Stomach (tissue), 9 donors: ENCODE measurements around the gene TRIM14. TPM values are rescaled to one million over a fixed set of nuclear protein-coding genes. Genes with fewer than 3 reads are reported as not detected.

Experiments
- DNase-seq, 2 donors: peaks; one replicate each; pipeline versions ENCODE4 v3.0.0 to v3.0.0-alpha.2; 2013 to 2019
- H3K27ac ChIP-seq, 5 donors: fragments of 200-600 bp in 4 of 5; sonication (generic) in 4 of 5; one replicate each; pipeline ENCODE4 v1.5.1; 2013 to 2019; ENCODE audit warnings: mild to moderate bottlenecking in 1 of 5, moderate library complexity in 1 of 5
- H3K27me3 ChIP-seq, 3 donors: fragments of 200-600 bp; sonication (generic); one replicate each; pipeline ENCODE4 v1.5.1; 2017 to 2019; ENCODE audit warnings: mixed run types in 1 of 3
- H3K36me3 ChIP-seq, 4 donors: fragments of 200-600 bp; sonication (generic); 1 replicate in 3 of 4; 2 replicates in 1 of 4; pipeline ENCODE4 v1.5.1; 2016 to 2019
- H3K4me1 ChIP-seq, 4 donors: fragments of 200-600 bp; sonication (generic); one replicate each; pipeline ENCODE4 v1.5.1; 2016 to 2019
- H3K4me3 ChIP-seq, 4 donors: fragments of 200-600 bp; sonication (generic) in 3 of 4; one replicate each; pipeline ENCODE4 v1.5.1; 2016 to 2019; ENCODE audit warnings: mild to moderate bottlenecking in 1 of 4
- H3K9me3 ChIP-seq, 4 donors: fragments of 200-600 bp; sonication (generic); one replicate each; pipeline ENCODE4 v1.5.1; 2016 to 2019
- EP300 ChIP-seq: sonication (generic); formaldehyde crosslinking; IDR thresholded peaks from one replicate; pipeline ENCODE4 v1.6.1; 2017; ENCODE audit warnings: antibody characterized with exemption
- POLR2A ChIP-seq, 4 donors: fragments of 450-650 bp; IDR thresholded peaks; one replicate each; pipeline ENCODE4 v1.6.1; 2016; ENCODE audit warnings: antibody characterized with exemption in 4 of 4, control low read depth in 2 of 4, mild to moderate bottlenecking in 1 of 4, moderate library complexity in 1 of 4
- POLR2AphosphoS5 ChIP-seq, 3 donors: sonication (generic); formaldehyde crosslinking; IDR thresholded peaks; one replicate each; pipeline ENCODE4 v1.6.1; 2016; ENCODE audit warnings: antibody characterized with exemption in 3 of 3
- WGBS, 5 donors: extraction: QIAGEN DNeasy Blood & Tissue Kit in 3 of 5; methylation state at CpG; one replicate each; pipeline versions ENCODE4 v1.1.5 to v1.1.7; 2013 to 2018; 5-methylcytosine and 5-hydroxymethylcytosine counted together
- intact Hi-C: fragments of 100-400 bp; cut with DNase I; formaldehyde crosslinking; loops from one replicate; pipeline ENCODE4 v1.15.1; 2023; ENCODE audit warnings: low total_unique reads
- polyA plus RNA-seq, 3 donors: library from polyadenylated mRNA; stranded (reverse); fragments of 200-250 nt; gene quantifications; one replicate each; pipeline ENCODE4 v1.2.3, GENCODE V29; 2013
- total RNA-seq, 5 donors: library from RNA; depleted of rRNA; stranded (reverse); fragments of >200 nt; gene quantifications; one replicate each; pipeline versions ENCODE4 v1.1.0 to v1.2.3, GENCODE V29; 2014 to 2016
- TF ChIP-seq, protein P1 (sequence below), 7 experiments: fragments of 450-650 bp in 4 of 7; fragments of 200-600 bp in 3 of 7; sonication (generic) in 3 of 7; IDR thresholded peaks; one replicate each; pipeline ENCODE4 v1.5.1; 2016 to 2019; ENCODE audit warnings: antibody characterized with exemption in 7 of 7, control low read depth in 2 of 7, mild to moderate bottlenecking in 1 of 7
- donor health status: healthy with polysubstance abuse.
- donor health status: Bipolar disorder and iron deficiency.
- donor health status: healthy.

TRIM14 gene
- total and polyA plus RNA-seq, 8 donors = 4.7 to 249 (median 10.7) TPM

- DNase-seq = no peak
- Histone ChIP-seq H3K4me3 (no peak overlapping the region), H3K9me3 (no peaks in the 10 kb centered on the region), H3K4me1 (peaks cover 11 to 24% (median 15%) of the 10 kb centered on the region in 4 donors), H3K36me3 (no peaks in the 10 kb centered on the region), H3K27me3 (no peaks in the 10 kb centered on the region), H3K27ac (no peak overlapping the region)
- WGBS, 5 donors = 78 to 85% (median 80%) methylated on average over 7 of the region's 7 CpGs
- no peak for TF ChIP-seq POLR2A (IDR thresholded peaks at IDR 0.05)
- TF ChIP-seq EP300 = no peak
- intact Hi-C loops = no loop called here
Measured at GRCh38 chr9:98150164-98150563, 31.1 kb upstream of the TRIM14 start.

DNA sequence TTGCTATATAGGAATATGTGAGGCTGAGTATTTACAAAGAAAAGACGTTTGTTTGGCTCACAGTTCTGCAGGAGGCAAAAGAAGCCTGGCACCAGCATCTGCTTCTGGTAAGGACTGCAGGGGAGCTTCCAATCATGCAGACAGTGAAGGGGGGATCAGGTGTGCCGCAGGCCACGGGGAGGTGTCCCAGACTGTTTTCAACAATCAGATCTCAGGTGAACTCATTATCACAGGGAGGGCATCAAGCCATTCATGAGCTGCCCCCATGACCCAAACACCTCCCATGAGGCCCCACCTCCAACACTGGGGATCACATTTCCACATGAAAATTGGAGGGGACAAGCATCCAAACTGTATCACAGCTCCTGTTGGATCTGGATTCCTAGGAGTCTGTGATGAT is 30.4 kb upstream of the TRIM14 start:
- Histone ChIP-seq H3K4me1 (peaks cover 19 to 31% (median 22%) of the 10 kb centered on the region in 4 donors), H3K36me3 (no peaks in the 10 kb centered on the region), H3K4me3 (no peak overlapping the region), H3K27me3 (no peaks in the 10 kb centered on the region), H3K9me3 (no peaks in the 10 kb centered on the region), H3K27ac (no peak overlapping the region)
- DNase-seq = no peak
- 51 to 64% (median 57%) methylated on average over 3 of the region's 3 CpGs for WGBS, 5 donors
- intact Hi-C loops = no loop called here
- TF ChIP-seq POLR2A (IDR thresholded peaks at IDR 0.05) = no peak
- TF ChIP-seq, protein P1, sequence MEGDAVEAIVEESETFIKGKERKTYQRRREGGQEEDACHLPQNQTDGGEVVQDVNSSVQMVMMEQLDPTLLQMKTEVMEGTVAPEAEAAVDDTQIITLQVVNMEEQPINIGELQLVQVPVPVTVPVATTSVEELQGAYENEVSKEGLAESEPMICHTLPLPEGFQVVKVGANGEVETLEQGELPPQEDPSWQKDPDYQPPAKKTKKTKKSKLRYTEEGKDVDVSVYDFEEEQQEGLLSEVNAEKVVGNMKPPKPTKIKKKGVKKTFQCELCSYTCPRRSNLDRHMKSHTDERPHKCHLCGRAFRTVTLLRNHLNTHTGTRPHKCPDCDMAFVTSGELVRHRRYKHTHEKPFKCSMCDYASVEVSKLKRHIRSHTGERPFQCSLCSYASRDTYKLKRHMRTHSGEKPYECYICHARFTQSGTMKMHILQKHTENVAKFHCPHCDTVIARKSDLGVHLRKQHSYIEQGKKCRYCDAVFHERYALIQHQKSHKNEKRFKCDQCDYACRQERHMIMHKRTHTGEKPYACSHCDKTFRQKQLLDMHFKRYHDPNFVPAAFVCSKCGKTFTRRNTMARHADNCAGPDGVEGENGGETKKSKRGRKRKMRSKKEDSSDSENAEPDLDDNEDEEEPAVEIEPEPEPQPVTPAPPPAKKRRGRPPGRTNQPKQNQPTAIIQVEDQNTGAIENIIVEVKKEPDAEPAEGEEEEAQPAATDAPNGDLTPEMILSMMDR (IDR thresholded peaks at IDR 0.05) = no peak
- TF ChIP-seq EP300 = no peak
- TF ChIP-seq POLR2AphosphoS5 (IDR thresholded peaks at IDR 0.05) = no peak

DNA sequence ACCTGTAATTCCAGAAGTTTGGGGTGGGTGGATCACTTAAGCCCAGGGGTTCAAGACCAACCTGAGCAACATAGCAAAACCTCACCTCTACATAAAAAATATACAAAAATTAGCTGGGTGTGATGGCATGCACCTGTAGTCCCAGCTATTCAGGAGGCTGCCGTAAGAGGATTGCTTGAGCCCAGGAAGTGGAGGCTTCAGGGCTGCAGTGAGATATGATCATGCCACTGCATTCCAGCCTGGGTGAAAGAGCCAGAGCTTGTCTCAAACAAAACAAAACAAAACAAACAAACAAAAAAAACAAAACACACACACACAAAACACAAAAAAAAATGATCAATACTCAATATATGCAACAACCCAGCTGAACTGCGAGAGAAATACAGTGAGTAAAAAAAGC is 29.5 kb upstream of the TRIM14 start:
- H3K27ac ChIP-seq = no peak overlapping the region
- H3K4me1 ChIP-seq = peaks cover 21 to 39% (median 30%) of the 10 kb centered on the region in 4 donors
- intact Hi-C loops = no loop called here
- TF ChIP-seq POLR2A (IDR thresholded peaks at IDR 0.05) (no peak), EP300 (no peak), POLR2AphosphoS5 (IDR thresholded peaks at IDR 0.05) (no peak)
- TF ChIP-seq, protein P1 (IDR thresholded peaks at IDR 0.05) = no peak
- H3K9me3 ChIP-seq = no peaks in the 10 kb centered on the region
- no peak for DNase-seq
- H3K36me3 ChIP-seq = no peaks in the 10 kb centered on the region
- H3K4me3 ChIP-seq = no peak overlapping the region
- H3K27me3 ChIP-seq = no peaks in the 10 kb centered on the region
- WGBS, 5 donors = 87 to 99% (median 92%) methylated on average over 2 of the region's 2 CpGs

DNA sequence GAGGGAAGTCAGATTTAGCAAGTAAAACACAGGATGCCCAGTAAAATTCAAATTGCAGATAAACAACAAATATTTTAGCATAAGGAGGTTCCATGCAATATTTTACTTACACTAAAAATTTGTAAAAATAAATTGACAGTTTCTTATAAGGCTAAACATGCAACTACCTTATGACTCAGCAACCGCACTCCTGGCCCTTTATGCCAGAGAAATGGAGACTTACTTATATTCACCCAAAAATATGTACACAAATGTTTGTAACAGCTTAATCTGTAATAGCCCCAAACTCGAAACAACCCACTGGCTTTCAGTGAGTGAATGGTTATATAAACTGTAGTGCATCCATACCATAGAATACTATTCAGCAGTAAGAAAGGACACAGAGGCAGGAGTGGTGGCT is 28.6 kb upstream of the TRIM14 start:
- intact Hi-C loops = no loop called here
- H3K4me1 ChIP-seq = peaks cover 27 to 46% (median 39%) of the 10 kb centered on the region in 4 donors
- H3K36me3 ChIP-seq = no peaks in the 10 kb centered on the region
- no peaks in the 10 kb centered on the region for H3K9me3 ChIP-seq
- peak overlapping the region in 4 of 5 donors; percentile 77 to 92 (median 86) for H3K27ac ChIP-seq
- TF ChIP-seq POLR2A (IDR thresholded peaks at IDR 0.05) (no peak), POLR2AphosphoS5 (IDR thresholded peaks at IDR 0.05) (no peak), EP300 (no peak)
- TF ChIP-seq, protein P1 (IDR thresholded peaks at IDR 0.05) = no peak
- no peaks in the 10 kb centered on the region for H3K27me3 ChIP-seq
- WGBS, 5 donors = 82 to 92% (median 85%) methylated on average over 2 of the region's 2 CpGs
- no peak overlapping the region for H3K4me3 ChIP-seq
- DNase-seq = no peak

DNA sequence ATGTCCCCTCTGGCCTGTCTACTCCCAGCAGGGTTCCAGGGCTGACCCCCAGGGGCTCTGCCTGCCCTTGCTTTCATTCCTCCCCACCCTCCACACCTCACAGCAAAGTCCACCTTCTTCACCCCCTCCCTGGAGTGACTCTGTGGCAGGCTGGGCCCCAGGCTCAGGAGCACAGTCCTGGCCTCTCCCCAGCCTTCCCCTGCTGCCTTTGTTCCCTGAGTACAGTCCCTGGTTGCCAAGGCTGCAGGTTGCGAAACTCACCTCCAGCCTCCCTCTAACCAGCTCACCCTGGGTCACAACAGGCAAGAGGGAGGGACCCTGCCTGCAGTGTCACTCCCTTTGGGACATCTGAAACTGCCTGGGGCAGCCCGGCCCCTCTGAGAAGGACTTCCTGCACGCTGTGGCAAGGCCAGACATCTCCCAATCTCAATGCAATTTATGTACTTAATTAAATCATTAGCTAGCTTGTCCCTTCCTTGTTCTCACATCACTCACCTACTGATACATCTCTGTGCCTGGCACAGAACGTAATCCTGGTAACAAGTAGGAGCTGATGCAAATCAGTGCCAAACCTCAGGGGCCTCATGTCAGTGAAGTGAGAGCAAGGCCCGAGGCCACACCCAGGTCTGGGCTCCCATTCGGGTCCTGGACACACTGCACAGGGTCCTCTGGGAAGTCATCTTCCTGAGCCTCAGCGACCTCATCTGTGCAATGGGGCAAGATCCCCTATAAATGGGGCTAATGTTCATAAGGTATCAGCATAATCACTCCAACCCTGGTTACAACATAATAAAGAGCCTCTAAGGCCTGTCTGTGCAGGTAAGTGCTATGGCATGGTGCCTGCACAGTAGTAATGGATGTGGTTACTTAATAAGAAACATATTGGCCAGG is 27.3 kb upstream of the TRIM14 start:
- no peaks in the 10 kb centered on the region for H3K27me3 ChIP-seq
- no peaks in the 10 kb centered on the region for H3K36me3 ChIP-seq
- intact Hi-C loops = no loop called here
- peaks cover 28 to 52% (median 40%) of the 10 kb centered on the region in 4 donors for H3K4me1 ChIP-seq
- DNase-seq = peak; percentile 92 to 95
- peak overlapping the region; percentile 77 to 93 (median 89) for H3K27ac ChIP-seq
- TF ChIP-seq POLR2AphosphoS5 (IDR thresholded peaks at IDR 0.05) (peak in 2 of 3 donors; percentile 62 to 89), POLR2A (IDR thresholded peaks at IDR 0.05) (no peak), EP300 (no peak)
- TF ChIP-seq, protein P1 (IDR thresholded peaks at IDR 0.05) = no peak
- 32 to 60% (median 39%) methylated on average over 6 to 7 of the region's 7 CpGs for WGBS, 5 donors
- no peak overlapping the region for H3K4me3 ChIP-seq
- H3K9me3 ChIP-seq = no peaks in the 10 kb centered on the region
